ENCODE data around the gene RTP2.

The RTP2 gene

GRCh38 chr3:187667526-187667925 lies 34.8 kb downstream of the RTP2 start:
- no peak for DNase-seq (ENCODE audit: low spot score)

GRCh38 chr3:187665764-187666402 lies 36.5 kb downstream of the RTP2 start:
- DNase-seq (ENCODE audit: low spot score) = no peak

GRCh38 chr3:187665010-187665409 lies 37.3 kb downstream of the RTP2 start:
- DNase-seq (ENCODE audit: low spot score) = no peak

- no peak for DNase-seq (ENCODE audit: low spot score)
These were observed 39.4 kb downstream of the RTP2 start for GRCh38 chr3:187662848-187663409.

- no peak for DNase-seq (ENCODE audit: low spot score)
These were observed 41.1 kb downstream of the RTP2 start for GRCh38 chr3:187661267-187661666.

- no peak for DNase-seq (ENCODE audit: low spot score)
These were observed 51.1 kb downstream of the RTP2 start for GRCh38 chr3:187651282-187651681.
